PFSK-1 (cell line): Measurements from ENCODE around the gene SLC5A10.

Experiments
- FOXP2 ChIP-seq: optimal IDR thresholded peaks from 2 replicates; pipeline ENCODE3; 2011; ENCODE audit warnings: borderline replicate concordance, control low read depth, inconsistent platforms; ENCODE audit not compliant: insufficient read depth; ENCODE audit errors: extremely low read length, extremely low read depth
- POLR2AphosphoS5 ChIP-seq: IDR thresholded peaks from 2 replicates; pipeline ENCODE4 v1.6.1; 2012; ENCODE audit warnings: low read depth, mild to moderate bottlenecking, control low read depth, low read length, moderate library complexity
- SIN3A ChIP-seq: IDR thresholded peaks from 2 replicates; pipeline ENCODE4 v1.6.1; 2012; ENCODE audit warnings: mild to moderate bottlenecking, low read length, moderate library complexity, borderline replicate concordance; ENCODE audit not compliant: insufficient read depth
- TAF1 ChIP-seq: IDR thresholded peaks from 2 replicates; pipeline ENCODE4 v1.6.1; 2012; ENCODE audit warnings: low read length, control low read depth, borderline replicate concordance; ENCODE audit not compliant: insufficient read depth
- TF ChIP-seq, protein P1 (sequence below), 2 experiments: IDR thresholded peaks; 2 replicates each; pipeline versions ENCODE4 v1.6.1 to v1.8.0; 2011 to 2012; ENCODE audit warnings: low read depth in 2 of 2, low read length in 2 of 2, control low read depth in 1 of 2, inconsistent platforms in 1 of 2, mild to moderate bottlenecking in 1 of 2, moderate library complexity in 1 of 2; ENCODE audit not compliant: insufficient read depth in 1 of 2

Gene SLC5A10

DNA sequence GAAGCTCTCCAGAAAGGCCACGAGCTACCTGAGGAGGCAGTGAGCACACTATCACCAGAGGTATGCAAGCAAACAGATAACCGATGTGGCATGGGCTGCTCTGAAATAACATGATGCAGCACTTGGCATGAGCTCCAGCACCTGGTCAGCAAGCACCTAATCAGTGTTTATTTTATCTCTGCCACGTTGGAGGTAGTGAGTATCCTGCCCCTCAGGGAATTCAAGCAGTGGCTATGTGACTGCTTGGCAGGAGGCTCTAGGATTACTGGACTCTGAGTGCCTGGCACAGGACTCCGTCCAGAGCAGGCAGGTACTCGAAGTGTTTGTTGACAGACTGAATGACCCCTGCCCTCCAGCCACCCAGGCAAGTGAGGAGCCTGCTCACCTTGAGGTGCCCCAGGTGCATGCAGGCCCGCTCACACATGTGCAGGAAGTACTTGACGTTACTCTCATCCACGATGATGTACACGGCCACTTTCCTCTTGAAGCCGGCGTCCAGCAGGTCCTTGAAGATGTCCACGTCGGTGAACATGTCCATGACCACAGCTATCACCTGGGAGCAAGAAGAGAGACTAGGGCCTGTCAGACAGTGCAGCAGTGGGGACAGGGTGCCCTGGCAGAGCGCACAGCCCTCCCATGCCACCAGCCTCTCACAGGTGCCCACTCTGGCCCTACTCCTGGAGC, 36.0 kb downstream of the SLC5A10 start:
- TF ChIP-seq POLR2AphosphoS5 (no peak), SIN3A (no peak), TAF1 (no peak), FOXP2 (no peak)
- TF ChIP-seq, protein P1, sequence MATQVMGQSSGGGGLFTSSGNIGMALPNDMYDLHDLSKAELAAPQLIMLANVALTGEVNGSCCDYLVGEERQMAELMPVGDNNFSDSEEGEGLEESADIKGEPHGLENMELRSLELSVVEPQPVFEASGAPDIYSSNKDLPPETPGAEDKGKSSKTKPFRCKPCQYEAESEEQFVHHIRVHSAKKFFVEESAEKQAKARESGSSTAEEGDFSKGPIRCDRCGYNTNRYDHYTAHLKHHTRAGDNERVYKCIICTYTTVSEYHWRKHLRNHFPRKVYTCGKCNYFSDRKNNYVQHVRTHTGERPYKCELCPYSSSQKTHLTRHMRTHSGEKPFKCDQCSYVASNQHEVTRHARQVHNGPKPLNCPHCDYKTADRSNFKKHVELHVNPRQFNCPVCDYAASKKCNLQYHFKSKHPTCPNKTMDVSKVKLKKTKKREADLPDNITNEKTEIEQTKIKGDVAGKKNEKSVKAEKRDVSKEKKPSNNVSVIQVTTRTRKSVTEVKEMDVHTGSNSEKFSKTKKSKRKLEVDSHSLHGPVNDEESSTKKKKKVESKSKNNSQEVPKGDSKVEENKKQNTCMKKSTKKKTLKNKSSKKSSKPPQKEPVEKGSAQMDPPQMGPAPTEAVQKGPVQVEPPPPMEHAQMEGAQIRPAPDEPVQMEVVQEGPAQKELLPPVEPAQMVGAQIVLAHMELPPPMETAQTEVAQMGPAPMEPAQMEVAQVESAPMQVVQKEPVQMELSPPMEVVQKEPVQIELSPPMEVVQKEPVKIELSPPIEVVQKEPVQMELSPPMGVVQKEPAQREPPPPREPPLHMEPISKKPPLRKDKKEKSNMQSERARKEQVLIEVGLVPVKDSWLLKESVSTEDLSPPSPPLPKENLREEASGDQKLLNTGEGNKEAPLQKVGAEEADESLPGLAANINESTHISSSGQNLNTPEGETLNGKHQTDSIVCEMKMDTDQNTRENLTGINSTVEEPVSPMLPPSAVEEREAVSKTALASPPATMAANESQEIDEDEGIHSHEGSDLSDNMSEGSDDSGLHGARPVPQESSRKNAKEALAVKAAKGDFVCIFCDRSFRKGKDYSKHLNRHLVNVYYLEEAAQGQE (IDR thresholded peaks at IDR 0.05; ENCODE audit: insufficient read depth in 1 of 2, low read depth in 2 of 2, low read length in 2 of 2) = no peak

- TF ChIP-seq FOXP2 (no peak), POLR2AphosphoS5 (no peak), SIN3A (no peak), TAF1 (no peak)
- TF ChIP-seq, protein P1 (IDR thresholded peaks at IDR 0.05; ENCODE audit: insufficient read depth in 1 of 2, low read depth in 2 of 2, low read length in 2 of 2) = no peak
Observed at GRCh38 chr17:18988546-18989173, 36.7 kb downstream of the SLC5A10 start.

DNA sequence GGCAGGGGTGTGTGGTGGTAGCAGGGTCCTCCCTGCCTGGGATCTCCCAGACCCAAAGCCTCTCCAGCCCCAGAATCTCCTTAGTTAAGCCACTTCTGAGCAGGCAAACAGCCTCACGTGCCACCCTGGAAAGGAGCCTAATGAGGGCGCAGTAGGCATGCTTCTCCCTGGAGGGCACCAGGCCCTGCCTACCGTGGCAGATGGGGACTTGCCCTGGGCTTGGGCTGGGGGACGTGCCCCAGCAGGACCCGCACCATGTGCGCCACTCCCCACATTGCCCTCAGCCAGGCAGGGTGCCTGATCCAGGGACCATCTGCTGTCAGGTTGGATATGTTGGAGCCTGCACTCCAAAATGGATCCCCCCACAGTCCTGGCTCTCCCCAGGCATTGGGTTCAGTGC, 38.4 kb downstream of the SLC5A10 start:
- TF ChIP-seq, protein P1 (IDR thresholded peaks at IDR 0.05; ENCODE audit: insufficient read depth in 1 of 2, low read depth in 2 of 2, low read length in 2 of 2) = no peak
- TF ChIP-seq TAF1 (no peak), SIN3A (no peak), POLR2AphosphoS5 (no peak), FOXP2 (no peak)

DNA sequence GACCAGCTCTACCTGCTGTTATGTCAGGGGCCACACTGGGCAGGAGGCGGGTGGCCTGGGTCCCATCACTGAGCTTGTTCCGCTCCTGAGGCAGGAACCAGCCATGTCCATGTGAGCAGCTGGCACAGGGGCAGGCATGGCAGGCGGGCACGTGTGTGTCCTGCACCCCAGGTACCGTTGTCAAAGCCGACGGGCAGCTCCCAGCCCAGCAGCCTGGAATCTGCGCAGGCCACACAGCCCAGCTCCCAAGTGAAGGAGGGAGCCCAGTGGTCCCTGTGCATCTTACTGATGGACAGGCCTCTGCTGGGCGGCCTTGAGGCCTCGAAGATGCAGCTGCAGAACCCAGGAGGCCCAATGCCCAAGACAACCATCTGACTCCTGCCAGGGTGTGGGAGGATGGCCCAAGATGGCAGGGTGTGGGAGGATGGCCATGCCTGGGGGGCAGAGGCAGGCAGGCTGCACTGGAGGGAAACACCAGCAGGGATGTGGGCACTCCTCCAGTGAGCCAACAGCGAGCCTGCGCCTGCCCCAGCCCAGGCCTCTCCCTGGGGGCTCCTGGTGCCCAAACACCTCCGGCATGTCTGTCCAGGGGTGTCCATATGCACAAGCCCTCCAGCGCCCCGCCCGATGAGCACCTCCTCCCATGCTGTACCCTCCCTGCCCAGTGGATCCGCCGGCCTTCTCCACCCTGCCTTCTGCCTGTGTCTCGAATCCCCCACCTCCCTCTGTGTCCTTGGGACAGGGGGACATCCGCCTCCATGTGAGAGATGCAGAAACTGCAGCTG, 39.8 kb downstream of the SLC5A10 start:
- TF ChIP-seq FOXP2 (no peak), SIN3A (no peak), TAF1 (no peak), POLR2AphosphoS5 (no peak)
- TF ChIP-seq, protein P1 (IDR thresholded peaks at IDR 0.05; ENCODE audit: insufficient read depth in 1 of 2, low read depth in 2 of 2, low read length in 2 of 2) = no peak
